GM12874 (cell line): Measurements from ENCODE around the gene AGR2.

Experiments used
- CTCF ChIP-seq: IDR thresholded peaks from 2 replicates; pipeline ENCODE4 v1.5.1; 2011; ENCODE audit warnings: low read depth, mild to moderate bottlenecking, control low read depth, low read length, moderate library complexity; ENCODE audit not compliant: insufficient read depth

The AGR2 gene

GRCh38 chr7:16811551-16811950 is 6.8 kb upstream of the AGR2 start:
- no peak for TF ChIP-seq CTCF

GRCh38 chr7:16810573-16810972 is 5.8 kb upstream of the AGR2 start:
- TF ChIP-seq CTCF, result no peak

- TF ChIP-seq CTCF, result no peak
These were observed 5.3 kb upstream of the AGR2 start for GRCh38 chr7:16810112-16810511.

- TF ChIP-seq CTCF, result no peak
These were observed 642 bp upstream of the AGR2 start for GRCh38 chr7:16805441-16805840.

GRCh38 chr7:16803881-16804673 is 722 bp downstream of the AGR2 start:
- no peak for TF ChIP-seq CTCF

GRCh38 chr7:16803125-16803524 is 1.7 kb downstream of the AGR2 start:
- TF ChIP-seq CTCF, result no peak

GRCh38 chr7:16801579-16801978 is 3.2 kb downstream of the AGR2 start:
- no peak for TF ChIP-seq CTCF
